Fibroblast of mammary gland (primary cell): ENCODE data around the gene LAIR2.
A peak's percentile ranks its signal among the peaks of the same experiment; 100 is the strongest.

ENCODE experiments used
- DNase-seq: peaks from one replicate; pipeline ENCODE4 v3.0.0-alpha.2; 2010; ENCODE audit warnings: low read depth
- H3K4me3 ChIP-seq: 2 replicates; pipeline ENCODE4 v1.5.1; 2011; ENCODE audit warnings: low read depth, mild to moderate bottlenecking, low read length, moderate library complexity; ENCODE audit not compliant: control insufficient read depth
- CTCF ChIP-seq: conservative IDR thresholded peaks from 2 replicates; pipeline ENCODE4 v1.5.1; 2011; ENCODE audit warnings: low read depth, low read length, inconsistent platforms; ENCODE audit not compliant: control insufficient read depth, insufficient read depth

The LAIR2 gene

GRCh38 chr19:54473892-54474372 lies 28.7 kb upstream of the LAIR2 start:
- no peak for TF ChIP-seq CTCF
- no peak for DNase-seq
- no peak overlapping the region for H3K4me3 ChIP-seq

- no peak for TF ChIP-seq CTCF
- no peak for DNase-seq
- no peak overlapping the region for H3K4me3 ChIP-seq
Observed at GRCh38 chr19:54475706-54476105, 26.9 kb upstream of the LAIR2 start.

- peak; percentile 8 for TF ChIP-seq CTCF
- H3K4me3 ChIP-seq, result no peak overlapping the region
- no peak for DNase-seq
Observed at GRCh38 chr19:54477650-54478049, 25.0 kb upstream of the LAIR2 start.

GRCh38 chr19:54478677-54479266 lies 23.9 kb upstream of the LAIR2 start:
- DNase-seq, result peak; percentile 60
- no peak overlapping the region for H3K4me3 ChIP-seq
- TF ChIP-seq CTCF, result peak; percentile 69

- TF ChIP-seq CTCF, result no peak
- DNase-seq, result no peak
- no peak overlapping the region for H3K4me3 ChIP-seq
Observed at GRCh38 chr19:54480051-54480450, 22.6 kb upstream of the LAIR2 start.

- no peak overlapping the region for H3K4me3 ChIP-seq
- DNase-seq, result peak; percentile 41
- TF ChIP-seq CTCF, result peak; percentile 68
Observed at GRCh38 chr19:54481326-54481930, 21.2 kb upstream of the LAIR2 start.

- no peak overlapping the region for H3K4me3 ChIP-seq
- no peak for TF ChIP-seq CTCF
- no peak for DNase-seq
Observed at GRCh38 chr19:54482889-54483288, 19.7 kb upstream of the LAIR2 start.
